ENCODE results near the gene RNF5.
"Not testable (repeated sequence)": the region's sequence is repeated elsewhere in the genome, so short reads cannot be mapped to it uniquely, and the experiment has no call there.

The RNF5 gene

GRCh38 chr6:32204268-32204715 is 26.1 kb downstream of the RNF5 start:
- CTCF ChIA-PET = interaction anchor here (1.2 to 1.6 kb wide), 2 partner anchors 9 to 41 kb away, joined by 4 to 6 read pairs; no protein-coding TSS in a partner anchor
- DNase-seq (ENCODE audit: low read depth, low spot score) = no peak
- no peak for TF ChIP-seq CTCF (IDR thresholded peaks at IDR 0.05; ENCODE audit: insufficient read depth, low read length, missing control alignments)
- POLR2A ChIA-PET = no interaction called here
- H3K4me3 ChIP-seq (ENCODE audit: low read depth, low read length) = no peak overlapping the region

DNA sequence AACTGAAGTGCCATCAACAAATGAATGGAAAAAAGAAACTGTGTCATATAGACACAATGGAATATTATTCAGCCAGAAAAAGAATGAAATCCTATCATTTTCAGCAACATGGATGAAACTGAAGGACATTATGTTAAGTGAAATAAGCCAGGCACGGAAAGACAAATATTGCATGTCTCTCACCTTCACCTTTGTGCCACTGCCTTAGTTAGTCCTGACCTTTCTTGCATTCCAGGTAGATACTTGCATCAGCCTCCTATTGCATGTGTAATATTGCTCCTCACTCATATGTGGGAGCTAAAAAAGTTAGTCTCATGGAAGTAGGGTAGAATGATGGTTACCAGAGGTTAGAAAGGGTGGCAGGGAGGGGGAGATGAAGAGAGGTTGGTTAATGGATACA is 30.8 kb downstream of the RNF5 start:
- ChIA-PET CTCF (no interaction called here), POLR2A (no interaction called here)
- DNase-seq (ENCODE audit: low read depth, low spot score) = no peak
- no peak overlapping the region for H3K4me3 ChIP-seq (ENCODE audit: low read depth, low read length)
- no peak for TF ChIP-seq CTCF (IDR thresholded peaks at IDR 0.05; ENCODE audit: insufficient read depth, low read length, missing control alignments)

- DNase-seq (ENCODE audit: low read depth, low spot score) = no peak
- ChIA-PET CTCF (no interaction called here), POLR2A (no interaction called here)
- no peak overlapping the region for H3K4me3 ChIP-seq (ENCODE audit: low read depth, low read length)
- TF ChIP-seq CTCF (IDR thresholded peaks at IDR 0.05; ENCODE audit: insufficient read depth, low read length, missing control alignments) = no peak
Observed at GRCh38 chr6:32210191-32210601, 32.0 kb downstream of the RNF5 start.

DNA sequence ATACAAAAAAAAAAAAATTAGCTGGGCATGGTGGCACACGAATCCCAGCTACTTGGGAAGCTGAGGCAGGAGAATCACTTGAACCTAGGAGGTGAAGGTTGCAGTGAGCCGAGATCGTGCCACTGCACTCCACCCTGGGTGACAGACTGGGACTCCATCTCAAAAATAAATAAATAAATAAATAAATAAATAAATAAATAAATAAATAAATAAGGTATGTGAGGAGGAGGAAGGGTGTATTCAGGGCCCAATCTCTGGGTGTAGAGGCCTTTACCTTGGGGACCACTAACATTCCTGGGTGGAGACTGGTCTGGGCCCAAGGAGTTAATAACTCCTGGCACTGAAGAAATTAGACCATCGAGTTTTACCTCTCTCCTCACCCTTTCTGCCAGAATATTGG is 33.2 kb downstream of the RNF5 start:
- ChIA-PET CTCF (interaction anchor here (1.1 kb wide), 2 partner anchors 33 to 35 kb away, joined by 3 to 5 read pairs; no protein-coding TSS in a partner anchor), POLR2A (interaction anchor here (0.6 kb wide), 1 partner anchor 26 kb away, joined by 3 read pairs; no protein-coding TSS in a partner anchor)
- not testable (repeated sequence) for DNase-seq (ENCODE audit: low read depth, low spot score); H3K4me3 ChIP-seq (ENCODE audit: low read depth, low read length)

DNA sequence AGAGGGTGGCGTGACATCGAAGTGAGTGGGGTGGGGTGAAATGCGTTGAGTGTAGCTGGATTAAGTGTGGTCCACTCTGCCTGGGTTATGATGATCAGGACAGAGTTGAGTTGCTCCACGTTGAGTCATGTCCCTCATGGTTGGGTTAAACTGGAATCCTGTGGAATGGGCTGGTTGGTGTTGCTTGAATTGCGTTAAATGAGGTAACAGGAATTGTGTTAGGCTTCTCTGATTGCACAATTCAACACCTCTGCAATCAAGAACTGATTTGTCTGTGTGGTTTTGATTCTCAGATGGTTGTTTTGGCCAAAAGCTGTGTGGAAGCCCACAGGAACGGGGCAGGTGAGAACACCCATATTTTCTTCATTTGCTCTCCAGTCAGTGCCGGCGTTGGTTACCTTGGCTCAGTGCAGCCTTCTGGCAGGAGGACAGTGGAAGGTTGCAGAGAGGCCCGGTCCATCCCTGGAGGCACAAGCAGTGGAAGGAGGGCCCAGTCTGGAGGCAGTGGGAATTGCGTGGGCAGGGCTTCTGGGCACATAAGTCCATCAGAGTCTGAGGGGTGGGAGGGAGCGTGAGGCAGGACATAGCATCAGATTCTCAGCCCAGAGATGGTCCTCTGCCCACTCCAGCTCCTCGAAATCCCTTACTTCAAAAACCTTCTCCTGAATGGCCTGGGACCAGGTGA is 34.0 kb downstream of the RNF5 start:
- POLR2A ChIA-PET = interaction anchor here (0.6 kb wide), 1 partner anchor 25 kb away, joined by 3 read pairs; no protein-coding TSS in a partner anchor
- TF ChIP-seq CTCF (IDR thresholded peaks at IDR 0.05; ENCODE audit: insufficient read depth, low read length, missing control alignments) = no peak
- DNase-seq (ENCODE audit: low read depth, low spot score) = no peak
- CTCF ChIA-PET = interaction anchor here (0.9 to 1.7 kb wide), 4 partner anchors 17 to 94 kb away, joined by 3 to 5 read pairs (median 4); no protein-coding TSS in a partner anchor
- no peak overlapping the region for H3K4me3 ChIP-seq (ENCODE audit: low read depth, low read length)

GRCh38 chr6:32213649-32214048 is 35.4 kb downstream of the RNF5 start:
- no peak overlapping the region for H3K4me3 ChIP-seq (ENCODE audit: low read depth, low read length)
- ChIA-PET CTCF (interaction anchor here (1.7 kb wide), 1 partner anchor 95 kb away, joined by 4 read pairs; no protein-coding TSS in a partner anchor), POLR2A (no interaction called here)
- no peak for TF ChIP-seq CTCF (IDR thresholded peaks at IDR 0.05; ENCODE audit: insufficient read depth, low read length, missing control alignments)
- no peak for DNase-seq (ENCODE audit: low read depth, low spot score)

DNA sequence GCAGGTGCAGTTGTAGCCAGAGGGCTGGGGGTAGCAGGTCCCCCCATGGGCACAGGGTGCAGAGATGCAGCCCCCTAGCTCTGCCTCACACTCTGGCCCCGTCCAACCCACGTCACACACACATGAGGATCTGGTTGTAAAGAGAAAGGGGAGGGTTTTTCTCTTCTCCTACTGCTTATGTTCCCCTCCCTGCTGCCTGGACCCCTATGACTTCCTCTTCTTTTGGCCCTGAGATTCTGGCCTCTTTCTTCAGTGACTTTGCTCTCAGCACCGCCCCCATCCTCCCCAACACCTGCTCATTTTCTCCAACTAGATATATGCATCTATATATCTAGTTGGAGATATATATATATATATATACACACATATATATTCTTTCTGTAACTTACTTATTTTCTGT is 35.9 kb downstream of the RNF5 start:
- ChIA-PET POLR2A (no interaction called here), CTCF (no interaction called here)
- H3K4me3 ChIP-seq (ENCODE audit: low read depth, low read length) = no peak overlapping the region
- no peak for DNase-seq (ENCODE audit: low read depth, low spot score)
- no peak for TF ChIP-seq CTCF (IDR thresholded peaks at IDR 0.05; ENCODE audit: insufficient read depth, low read length, missing control alignments)
